IMR-90 (cell line): Measurements from ENCODE around the gene RIPK3. TPM values are rescaled to one million over a fixed set of nuclear protein-coding genes. Genes with fewer than 3 reads are reported as not detected.

ENCODE experiments used
- ATAC-seq: fragments of 200-7000 bp; cut with Tn5 transposase; 2 replicates; pipeline ENCODE4 v1.9.1; 2020; ENCODE audit warnings: low read depth, mild to moderate bottlenecking, moderate library complexity
- BruUV-seq: library from RNA; stranded (reverse); fragments of 400-500 nt; replicated peaks from 2 replicates; lab custom pipeline; 2021; lab: Mats Ljungman, UMichigan
- CTCF ChIA-PET: fragments of 300-600 bp; formaldehyde crosslinking; extraction: SDS; loops from one replicate; lab custom pipeline; 2021; ENCODE audit warnings: antibody characterized with exemption; lab: Yijun Ruan, JAX
- POLR2A ChIA-PET: fragments of 300-600 bp; sonication (Branson Sonifier 250); formaldehyde crosslinking; loops from one replicate; lab custom pipeline; 2022; ENCODE audit warnings: antibody characterized with exemption; ENCODE audit not compliant: unreplicated experiment; lab: Charles Lee
- DNase-seq: peaks from one replicate; pipeline ENCODE4 v3.0.0; 2013
- H2AFZ ChIP-seq: replicated peaks from 2 replicates; pipeline ENCODE3; 2013; ENCODE audit warnings: low read length, mild to moderate bottlenecking; ENCODE audit not compliant: poor library complexity
- H2AK5ac ChIP-seq: 2 replicates; pipeline ENCODE4 v1.6.1; 2013; ENCODE audit warnings: low read depth, low read length, inconsistent platforms
- H2AK9ac ChIP-seq: replicated peaks from 2 replicates; pipeline ENCODE3; 2013; ENCODE audit warnings: mild to moderate bottlenecking, low read depth, low read length, moderate library complexity; ENCODE audit not compliant: poor library complexity
- H2BK120ac ChIP-seq: 2 replicates; pipeline ENCODE4 v1.6.1; 2013; ENCODE audit warnings: low read depth, low read length, inconsistent platforms
- H2BK15ac ChIP-seq: 3 replicates; pipeline ENCODE4 v1.6.1; 2013; ENCODE audit warnings: low read depth, low read length, inconsistent platforms
- H2BK20ac ChIP-seq: 2 replicates; pipeline ENCODE4 v1.6.1; 2013; ENCODE audit warnings: low read depth, mild to moderate bottlenecking, inconsistent platforms, low read length, moderate library complexity
- H2BK5ac ChIP-seq: 2 replicates; pipeline ENCODE4 v1.6.1; 2013; ENCODE audit warnings: mild to moderate bottlenecking, low read depth, low read length, inconsistent platforms; ENCODE audit not compliant: poor library complexity, severe bottlenecking
- H3K14ac ChIP-seq: replicated peaks from 2 replicates; pipeline ENCODE4 v1.6.1; 2013; ENCODE audit warnings: low read depth, low read length, inconsistent platforms
- H3K18ac ChIP-seq: 2 replicates; pipeline ENCODE4 v1.6.1; 2013; ENCODE audit warnings: low read depth, low read length, control low read depth
- H3K23ac ChIP-seq: 2 replicates; pipeline ENCODE4 v1.6.1; 2013; ENCODE audit warnings: low read depth, low read length, inconsistent platforms
- H3K27ac ChIP-seq: 2 replicates; pipeline ENCODE4 v1.5.1; 2013; ENCODE audit warnings: mild to moderate bottlenecking, control low read depth, low read length; ENCODE audit not compliant: insufficient read depth
- H3K27me3 ChIP-seq: 2 replicates; pipeline ENCODE4 v1.6.1; 2013; ENCODE audit warnings: low read length; ENCODE audit not compliant: control insufficient read depth, insufficient read depth
- H3K36me3 ChIP-seq: 2 replicates; pipeline ENCODE4 v1.6.1; 2013; ENCODE audit warnings: low read length, mixed read lengths; ENCODE audit not compliant: control insufficient read depth, insufficient read depth
- H3K4ac ChIP-seq: 2 replicates; pipeline ENCODE4 v1.6.1; 2013; ENCODE audit warnings: low read depth, low read length, inconsistent platforms
- H3K4me1 ChIP-seq: 2 replicates; pipeline ENCODE4 v1.6.1; 2013; ENCODE audit warnings: low read length, mixed read lengths; ENCODE audit not compliant: control insufficient read depth, insufficient read depth
- H3K4me2 ChIP-seq: 2 replicates; pipeline ENCODE4 v1.6.1; 2013; ENCODE audit warnings: low read depth, mild to moderate bottlenecking, control low read depth, low read length, moderate library complexity
- H3K4me3 ChIP-seq: 2 replicates; pipeline ENCODE4 v1.5.1; 2013; ENCODE audit warnings: low read depth, mild to moderate bottlenecking, control low read depth, low read length, moderate library complexity; ENCODE audit not compliant: insufficient read depth
- H3K56ac ChIP-seq: 2 replicates; pipeline ENCODE4 v1.6.1; 2013; ENCODE audit warnings: low read length, inconsistent platforms; ENCODE audit not compliant: insufficient read depth; ENCODE audit errors: extremely low read depth
- H3K79me1 ChIP-seq, 2 experiments: 2 replicates each; pipeline ENCODE4 v1.6.1; 2013; ENCODE audit warnings: low read length in 2 of 2, inconsistent platforms in 1 of 2, low read depth in 1 of 2
- H3K9ac ChIP-seq: 2 replicates; pipeline ENCODE4 v1.6.1; 2013; ENCODE audit warnings: low read depth, low read length, control low read depth
- H3K9me1 ChIP-seq: 2 replicates; pipeline ENCODE4 v1.6.1; 2013; ENCODE audit warnings: low read length, inconsistent platforms; ENCODE audit not compliant: insufficient read depth
- H3K9me3 ChIP-seq: 2 replicates; pipeline ENCODE4 v1.6.1; 2013; ENCODE audit warnings: low read length; ENCODE audit not compliant: control insufficient read depth, insufficient read depth
- H4K20me1 ChIP-seq: 2 replicates; pipeline ENCODE4 v1.6.1; 2013; ENCODE audit warnings: low read length, inconsistent platforms; ENCODE audit not compliant: insufficient read depth
- H4K5ac ChIP-seq: 2 replicates; pipeline ENCODE4 v1.6.1; 2013; ENCODE audit warnings: mild to moderate bottlenecking, low read depth, low read length, control low read depth
- H4K8ac ChIP-seq, 2 experiments: 2 replicates each; pipeline ENCODE4 v1.6.1; 2013; ENCODE audit warnings: low read depth in 2 of 2, low read length in 2 of 2, control low read depth in 1 of 2, inconsistent platforms in 1 of 2
- H4K91ac ChIP-seq: 2 replicates; pipeline ENCODE4 v1.6.1; 2013; ENCODE audit warnings: low read depth, low read length, inconsistent platforms; ENCODE audit not compliant: insufficient read depth
- BHLHE40 ChIP-seq: fragments of 150-350 bp; IDR thresholded peaks from 2 replicates; pipeline ENCODE4 v1.6.1; 2016; ENCODE audit warnings: mild to moderate bottlenecking, low read depth, low read length
- FOS ChIP-seq: fragments of 150-350 bp; IDR thresholded peaks from 2 replicates; pipeline ENCODE4 v1.6.1; 2016; ENCODE audit warnings: low read depth, low read length
- MAFK ChIP-seq: IDR thresholded peaks from 2 replicates; pipeline ENCODE4 v1.6.1; 2012; ENCODE audit warnings: low read depth, low read length, improper control_type of control experiment
- MAZ ChIP-seq: IDR thresholded peaks from 2 replicates; pipeline ENCODE4 v1.6.1; 2012; ENCODE audit warnings: low read depth, mild to moderate bottlenecking, low read length, improper control_type of control experiment, moderate library complexity, borderline replicate concordance
- MXI1 ChIP-seq: IDR thresholded peaks from 2 replicates; pipeline ENCODE4 v1.6.1; 2012; ENCODE audit warnings: low read depth, mild to moderate bottlenecking, low read length, moderate library complexity, borderline replicate concordance
- NFE2L2 ChIP-seq: fragments of 150-350 bp; IDR thresholded peaks from 2 replicates; pipeline ENCODE4 v1.6.1; 2016; ENCODE audit warnings: low read depth, mild to moderate bottlenecking, low read length
- POLR2A ChIP-seq: IDR thresholded peaks from 2 replicates; pipeline ENCODE4 v1.6.1; 2012; ENCODE audit warnings: mild to moderate bottlenecking, low read depth, low read length
- RAD21 ChIP-seq: IDR thresholded peaks from 2 replicates; pipeline ENCODE4 v1.6.1; 2012; ENCODE audit warnings: low read length, improper control_type of control experiment
- RCOR1 ChIP-seq: IDR thresholded peaks from 2 replicates; pipeline ENCODE4 v1.6.1; 2012; ENCODE audit warnings: mild to moderate bottlenecking, low read length, improper control_type of control experiment; ENCODE audit not compliant: insufficient replicate concordance
- RFX5 ChIP-seq: IDR thresholded peaks from 2 replicates; pipeline ENCODE4 v1.8.0; 2012; ENCODE audit warnings: low read depth, mild to moderate bottlenecking, low read length, moderate library complexity
- SMC3 ChIP-seq: fragments of 150-350 bp; IDR thresholded peaks from 2 replicates; pipeline ENCODE4 v1.6.1; 2016; ENCODE audit warnings: low read depth, mild to moderate bottlenecking, antibody characterized with exemption, low read length, moderate library complexity
- WGBS, 2 experiments: methylation state at CpG; one replicate each; pipeline versions ENCODE4 v1.1.5 to v1.1.7; 2013; ENCODE audit warnings: missing lambda C conversion rate in 2 of 2; ENCODE audit not compliant: insufficient read length in 1 of 2; ENCODE audit errors: extremely low coverage in 2 of 2; 5-methylcytosine and 5-hydroxymethylcytosine counted together
- dilution Hi-C: fragments of 300-500 bp; cut with HindIII; formaldehyde crosslinking; loops from one replicate; pipeline ENCODE4 v1.14.3; 2018; ENCODE audit warnings: low sequenced_read_pairs; ENCODE audit not compliant: unreplicated experiment
- in situ Hi-C: fragments of 300-500 bp; cut with MboI; formaldehyde crosslinking; loops from 3 replicates; pipeline ENCODE4 v1.14.3; 2019; ENCODE audit warnings: low sequenced_read_pairs, inconsistent platforms, mixed read lengths
- intact Hi-C: fragments of 100-400 bp; cut with micrococcal nuclease; formaldehyde crosslinking; loops from 2 replicates; pipeline ENCODE4 v1.10.0; 2022
- polyA plus RNA-seq, 3 experiments: library from polyadenylated mRNA; depleted of rRNA; stranded (reverse); fragments of >200 nt; gene quantifications; 2 replicates each; pipeline ENCODE4 v1.2.3, GENCODE V29; 2012; ENCODE audit warnings: low replicate concordance in 1 of 3
- total RNA-seq: library from RNA; depleted of rRNA; stranded (reverse); fragments of >200 nt; gene quantifications from 2 replicates; pipeline ENCODE4 v1.2.3, GENCODE V29; 2012
- TF ChIP-seq, protein P1 (sequence below): fragments of 150-350 bp; IDR thresholded peaks from 2 replicates; pipeline ENCODE4 v1.6.1; 2016; ENCODE audit warnings: low read depth, mild to moderate bottlenecking, low read length, moderate library complexity, borderline replicate concordance
- TF ChIP-seq, protein P2 (sequence below): conservative IDR thresholded peaks from 2 replicates; pipeline ENCODE4 v1.5.1; 2012; ENCODE audit warnings: mild to moderate bottlenecking, low read depth, low read length, improper control_type of control experiment
- TF ChIP-seq, protein P3 (sequence below): fragments of 150-350 bp; IDR thresholded peaks from 2 replicates; pipeline ENCODE4 v1.6.1; 2017; ENCODE audit warnings: mild to moderate bottlenecking, antibody characterized with exemption, low read length, low read depth

Gene RIPK3
- total and polyA plus RNA-seq, 2 of the 4 experiments (the other 2 are of a cell fraction): 0.09 TPM; not detected in 1

DNA sequence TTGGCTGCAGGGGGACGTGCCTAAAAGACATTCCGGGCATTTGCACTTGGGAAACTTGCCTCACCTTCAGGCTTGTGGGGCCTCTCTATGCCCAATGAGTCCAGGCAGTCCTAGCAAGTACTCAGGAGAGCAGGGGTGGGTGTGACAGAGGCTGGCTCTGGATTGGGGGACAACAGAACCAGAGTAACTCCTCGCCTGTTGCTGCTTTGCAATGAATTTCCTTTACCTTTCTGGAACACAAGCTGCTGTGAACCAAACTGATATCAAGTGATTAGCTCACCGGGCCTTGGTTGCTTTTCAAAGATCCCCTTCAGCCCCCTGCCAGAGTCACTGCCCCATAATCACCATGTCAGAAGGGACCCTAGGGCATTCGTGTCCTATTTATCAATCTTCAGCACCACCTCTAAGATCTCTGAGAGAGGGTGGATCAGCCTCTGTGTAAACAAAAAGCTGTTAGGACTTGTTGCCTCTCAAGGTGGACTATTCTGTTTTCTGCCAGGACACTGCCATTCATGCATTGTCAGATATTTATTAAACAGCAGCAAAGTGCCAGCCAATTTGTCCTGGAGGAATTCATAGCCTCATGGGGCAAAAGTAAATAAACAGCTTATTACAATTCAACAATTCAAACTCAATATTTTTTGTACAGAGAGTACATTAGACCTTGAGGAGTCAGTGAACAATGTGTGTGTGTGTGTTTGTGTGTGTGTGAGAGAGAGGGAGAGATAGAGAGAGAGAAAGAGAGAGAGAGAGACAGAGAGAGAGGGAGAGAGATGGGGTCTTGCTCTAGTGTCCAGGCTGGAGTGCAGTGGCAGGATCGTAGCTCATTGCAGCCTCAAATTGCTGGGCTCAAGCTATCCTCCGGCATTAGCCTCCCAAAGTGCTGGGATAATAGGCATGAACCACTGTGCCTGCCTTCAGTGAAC, 39.5 kb upstream of the RIPK3 start:
- 83% methylated on average over 5 of the region's 7 CpGs; no CpG with 5 or more reads in 1 of the 2 experiments for WGBS, 2 experiments
- DNase-seq: no peak
- H4K91ac ChIP-seq: no peak overlapping the region
- H3K9me3 ChIP-seq: no peaks in the 10 kb centered on the region
- H3K14ac ChIP-seq: no peak overlapping the region
- H4K5ac ChIP-seq: no peak overlapping the region
- H2AFZ ChIP-seq: no peak overlapping the region
- dilution Hi-C loops (no loop called here), in situ Hi-C loops (no loop called here), intact Hi-C loops (no loop called here)
- no peak overlapping the region for H2AK5ac ChIP-seq
- ChIA-PET POLR2A (interaction anchor here (1.2 kb wide), 1 partner anchor 10 kb away, joined by 3 read pairs; no protein-coding TSS in a partner anchor), CTCF (interaction anchor here (1.0 kb wide), 1 partner anchor 52 kb away, joined by 3 read pairs; no protein-coding TSS in a partner anchor)
- no peaks in the 10 kb centered on the region for H3K4me1 ChIP-seq
- 0 out of 2 replicates have a peak, but pooled peaks cover 3% of the 10 kb centered on the region for H4K20me1 ChIP-seq
- no peak overlapping the region for H3K56ac ChIP-seq
- H3K9ac ChIP-seq: no peak overlapping the region
- H3K4me2 ChIP-seq: no peak overlapping the region
- no TSS peak for BruUV-seq
- peaks cover 40% of the 10 kb centered on the region for H3K36me3 ChIP-seq
- H2BK120ac ChIP-seq: no peak overlapping the region
- H3K18ac ChIP-seq: no peak overlapping the region
- no peak overlapping the region for H4K8ac ChIP-seq
- no peak overlapping the region for H3K4me3 ChIP-seq
- H2BK20ac ChIP-seq: no peak overlapping the region
- H2AK9ac ChIP-seq: no peak overlapping the region
- peaks cover 5% of the 10 kb centered on the region for H3K27me3 ChIP-seq
- no peak overlapping the region for H3K23ac ChIP-seq
- H3K4ac ChIP-seq: no peak overlapping the region
- no peak for ATAC-seq
- H2BK15ac ChIP-seq: no peak overlapping the region
- no peak overlapping the region for H2BK5ac ChIP-seq
- no peak overlapping the region for H3K27ac ChIP-seq
- no peaks in the 10 kb centered on the region for H3K79me1 ChIP-seq
- peaks cover 7% of the 10 kb centered on the region for H3K9me1 ChIP-seq
- TF ChIP-seq RCOR1: no peak
- TF ChIP-seq, protein P1, sequence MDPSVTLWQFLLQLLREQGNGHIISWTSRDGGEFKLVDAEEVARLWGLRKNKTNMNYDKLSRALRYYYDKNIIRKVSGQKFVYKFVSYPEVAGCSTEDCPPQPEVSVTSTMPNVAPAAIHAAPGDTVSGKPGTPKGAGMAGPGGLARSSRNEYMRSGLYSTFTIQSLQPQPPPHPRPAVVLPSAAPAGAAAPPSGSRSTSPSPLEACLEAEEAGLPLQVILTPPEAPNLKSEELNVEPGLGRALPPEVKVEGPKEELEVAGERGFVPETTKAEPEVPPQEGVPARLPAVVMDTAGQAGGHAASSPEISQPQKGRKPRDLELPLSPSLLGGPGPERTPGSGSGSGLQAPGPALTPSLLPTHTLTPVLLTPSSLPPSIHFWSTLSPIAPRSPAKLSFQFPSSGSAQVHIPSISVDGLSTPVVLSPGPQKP: no peak
- TF ChIP-seq RFX5: no peak
- no peak for TF ChIP-seq MAZ
- TF ChIP-seq, protein P2, sequence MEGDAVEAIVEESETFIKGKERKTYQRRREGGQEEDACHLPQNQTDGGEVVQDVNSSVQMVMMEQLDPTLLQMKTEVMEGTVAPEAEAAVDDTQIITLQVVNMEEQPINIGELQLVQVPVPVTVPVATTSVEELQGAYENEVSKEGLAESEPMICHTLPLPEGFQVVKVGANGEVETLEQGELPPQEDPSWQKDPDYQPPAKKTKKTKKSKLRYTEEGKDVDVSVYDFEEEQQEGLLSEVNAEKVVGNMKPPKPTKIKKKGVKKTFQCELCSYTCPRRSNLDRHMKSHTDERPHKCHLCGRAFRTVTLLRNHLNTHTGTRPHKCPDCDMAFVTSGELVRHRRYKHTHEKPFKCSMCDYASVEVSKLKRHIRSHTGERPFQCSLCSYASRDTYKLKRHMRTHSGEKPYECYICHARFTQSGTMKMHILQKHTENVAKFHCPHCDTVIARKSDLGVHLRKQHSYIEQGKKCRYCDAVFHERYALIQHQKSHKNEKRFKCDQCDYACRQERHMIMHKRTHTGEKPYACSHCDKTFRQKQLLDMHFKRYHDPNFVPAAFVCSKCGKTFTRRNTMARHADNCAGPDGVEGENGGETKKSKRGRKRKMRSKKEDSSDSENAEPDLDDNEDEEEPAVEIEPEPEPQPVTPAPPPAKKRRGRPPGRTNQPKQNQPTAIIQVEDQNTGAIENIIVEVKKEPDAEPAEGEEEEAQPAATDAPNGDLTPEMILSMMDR: no peak
- no peak for TF ChIP-seq BHLHE40
- TF ChIP-seq NFE2L2: no peak
- TF ChIP-seq MAFK: no peak
- no peak for TF ChIP-seq SMC3
- TF ChIP-seq RAD21: no peak
- TF ChIP-seq FOS: no peak
- TF ChIP-seq, protein P3, sequence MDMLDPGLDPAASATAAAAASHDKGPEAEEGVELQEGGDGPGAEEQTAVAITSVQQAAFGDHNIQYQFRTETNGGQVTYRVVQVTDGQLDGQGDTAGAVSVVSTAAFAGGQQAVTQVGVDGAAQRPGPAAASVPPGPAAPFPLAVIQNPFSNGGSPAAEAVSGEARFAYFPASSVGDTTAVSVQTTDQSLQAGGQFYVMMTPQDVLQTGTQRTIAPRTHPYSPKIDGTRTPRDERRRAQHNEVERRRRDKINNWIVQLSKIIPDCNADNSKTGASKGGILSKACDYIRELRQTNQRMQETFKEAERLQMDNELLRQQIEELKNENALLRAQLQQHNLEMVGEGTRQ: no peak
- TF ChIP-seq MXI1: no peak
- TF ChIP-seq POLR2A: no peak
